HG02943 (cell line): ENCODE results near the gene TOR3A.
"Not testable (repeated sequence)": the region's sequence is repeated elsewhere in the genome, so short reads cannot be mapped to it uniquely, and the experiment has no call there.

Experiments
- ATAC-seq: cut with Tn5 transposase; IDR thresholded peaks from one replicate; pipeline ENCODE4 v1.9.1; 2021; ENCODE audit warnings: mild to moderate bottlenecking, low read depth, moderate library complexity; ENCODE audit not compliant: unreplicated experiment

TOR3A gene, protein sequence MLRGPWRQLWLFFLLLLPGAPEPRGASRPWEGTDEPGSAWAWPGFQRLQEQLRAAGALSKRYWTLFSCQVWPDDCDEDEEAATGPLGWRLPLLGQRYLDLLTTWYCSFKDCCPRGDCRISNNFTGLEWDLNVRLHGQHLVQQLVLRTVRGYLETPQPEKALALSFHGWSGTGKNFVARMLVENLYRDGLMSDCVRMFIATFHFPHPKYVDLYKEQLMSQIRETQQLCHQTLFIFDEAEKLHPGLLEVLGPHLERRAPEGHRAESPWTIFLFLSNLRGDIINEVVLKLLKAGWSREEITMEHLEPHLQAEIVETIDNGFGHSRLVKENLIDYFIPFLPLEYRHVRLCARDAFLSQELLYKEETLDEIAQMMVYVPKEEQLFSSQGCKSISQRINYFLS

DNA sequence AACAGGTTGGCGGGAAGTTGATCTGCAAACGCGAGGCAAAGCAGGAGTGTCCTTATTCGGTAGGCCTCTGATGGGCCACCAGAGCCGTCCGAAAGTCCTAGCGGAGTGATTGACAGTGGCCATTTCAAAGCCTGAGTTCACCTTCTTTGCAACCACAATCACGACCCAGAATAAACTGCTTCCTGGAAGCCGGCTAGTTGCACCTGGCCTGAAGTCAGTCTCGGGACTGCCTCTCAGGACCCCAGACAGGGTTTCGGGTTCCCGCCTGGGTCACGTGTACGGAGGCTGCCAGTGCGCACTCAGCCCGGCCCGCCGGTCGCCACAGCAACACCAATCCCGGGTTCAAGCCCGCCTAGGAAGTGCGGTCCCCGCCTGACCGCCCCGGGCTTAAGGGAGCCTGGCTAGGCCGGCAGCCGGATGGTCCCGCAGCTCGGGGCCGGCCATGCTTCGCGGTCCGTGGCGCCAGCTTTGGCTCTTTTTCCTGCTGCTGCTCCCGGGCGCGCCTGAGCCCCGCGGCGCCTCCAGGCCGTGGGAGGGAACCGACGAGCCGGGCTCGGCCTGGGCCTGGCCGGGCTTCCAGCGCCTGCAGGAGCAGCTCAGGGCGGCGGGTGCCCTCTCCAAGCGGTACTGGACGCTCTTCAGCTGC, at the start of gene TOR3A:
Gene TOR3A (plus strand): TSS at position 384 of the 646 bp plus-strand sequence. CDS start 59 bp downstream, at position 443.
- peak; percentile 79 for ATAC-seq

DNA sequence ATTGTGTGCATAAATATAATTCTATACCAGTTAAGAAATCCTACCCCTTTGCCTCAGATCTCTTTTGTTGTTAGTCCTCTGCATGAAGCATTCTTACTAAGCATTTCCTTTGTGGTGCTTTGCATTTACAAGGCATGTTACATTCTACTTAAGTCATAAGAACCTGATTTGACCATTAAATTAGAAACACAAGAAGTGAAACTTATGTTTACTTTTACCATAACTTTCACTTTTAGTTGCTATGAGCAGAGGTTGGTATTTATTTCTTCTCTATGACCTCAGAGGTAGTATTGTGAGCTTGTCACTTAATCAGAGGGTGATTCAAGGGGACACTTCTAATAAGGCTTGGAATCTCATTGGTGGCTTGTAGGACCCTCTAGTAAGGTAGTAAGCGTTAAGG, 47.1 kb upstream of the TOR3A start:
- peak; percentile 81 for ATAC-seq

DNA sequence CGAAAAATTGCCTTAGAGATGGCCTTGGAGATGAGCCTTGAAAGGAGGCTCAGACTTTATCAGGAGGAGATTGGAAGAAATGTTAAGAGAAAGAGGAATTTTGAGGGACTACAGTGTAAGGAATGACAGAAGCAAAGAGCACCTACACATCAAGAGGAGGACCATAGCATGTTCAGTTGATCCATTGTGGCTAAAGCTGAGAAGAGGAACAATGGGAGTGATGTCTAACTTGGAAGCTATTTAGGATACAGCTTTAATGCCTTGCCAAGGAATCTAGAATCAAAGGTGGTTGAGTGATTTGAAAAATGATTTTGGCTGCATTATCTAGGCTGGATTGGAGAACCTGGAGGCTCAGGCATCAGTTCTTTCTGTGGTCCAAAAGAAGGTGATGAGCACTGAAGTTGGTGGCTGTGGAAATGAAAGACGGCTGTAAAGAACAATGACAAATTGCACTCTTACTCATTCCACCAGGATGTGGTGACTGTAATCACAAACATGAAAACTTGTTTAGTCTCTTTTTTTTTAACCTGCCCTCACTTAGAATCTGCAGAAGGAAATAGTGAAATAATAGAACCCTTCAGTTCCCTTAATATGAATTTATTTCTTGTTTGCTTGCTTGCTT, 44.9 kb upstream of the TOR3A start:
- no peak for ATAC-seq

DNA sequence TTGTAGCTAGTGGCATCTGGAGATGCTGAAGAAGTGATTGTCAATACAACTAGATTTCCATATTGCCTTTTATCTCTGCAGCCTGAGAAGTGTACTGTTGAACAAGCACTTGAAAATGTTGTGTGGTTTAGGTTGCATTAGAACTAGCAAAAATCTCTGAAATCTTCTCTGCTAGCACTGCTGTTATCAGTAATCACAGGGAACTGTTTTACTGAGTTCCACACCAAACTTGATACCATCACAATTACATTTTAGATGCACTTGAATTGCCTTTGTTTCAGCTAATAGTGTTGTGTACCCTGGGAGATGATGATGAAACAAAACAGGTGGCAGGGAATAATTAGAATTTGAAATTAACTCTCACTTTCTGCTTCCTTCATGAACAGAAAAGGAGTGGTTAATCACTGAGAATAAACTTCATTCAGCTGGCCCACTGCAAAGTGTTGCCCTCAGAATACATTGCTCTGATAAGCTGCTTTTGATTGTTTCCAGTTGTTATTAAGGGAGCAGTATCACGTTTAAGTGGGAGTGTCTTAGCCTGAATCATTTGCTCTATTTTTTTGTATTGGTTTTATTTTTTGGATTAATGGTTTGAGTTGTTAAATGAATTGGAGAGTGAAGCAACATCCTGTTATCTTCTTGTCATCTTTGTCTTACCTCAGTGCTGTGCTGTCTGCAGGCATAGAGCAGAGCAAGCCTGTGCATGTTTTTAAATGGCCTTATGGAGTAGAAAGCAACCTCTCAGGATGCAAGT, 43.2 kb upstream of the TOR3A start:
- no peak for ATAC-seq

DNA sequence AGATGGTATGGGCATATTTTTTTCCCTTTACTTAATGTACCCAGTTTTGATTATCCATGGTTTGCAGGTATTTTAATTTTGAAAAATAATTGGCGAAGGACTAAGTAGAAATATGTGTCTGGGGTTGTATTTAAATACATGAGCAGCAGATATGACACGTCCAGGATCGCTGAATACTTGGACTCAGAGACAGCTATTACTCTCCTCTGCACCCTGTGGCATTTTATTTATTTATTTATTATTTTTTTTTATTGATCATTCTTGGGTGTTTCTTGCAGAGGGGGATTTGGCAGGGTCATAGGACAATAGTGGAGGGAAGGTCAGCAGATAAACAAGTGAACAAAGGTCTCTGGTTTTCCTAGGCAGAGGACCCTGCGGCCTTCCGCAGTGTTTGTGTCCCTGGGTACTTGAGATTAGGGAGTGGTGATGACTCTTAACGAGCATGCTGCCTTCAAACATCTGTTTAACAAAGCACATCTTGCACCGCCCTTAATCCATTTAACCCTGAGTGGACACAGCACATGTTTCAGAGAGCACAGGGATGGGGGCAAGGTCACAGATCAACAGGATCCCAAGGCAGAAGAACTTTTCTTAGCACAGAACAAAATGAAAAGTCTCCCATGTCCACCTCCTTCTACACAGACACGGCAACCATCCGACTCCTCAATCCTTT, 42.2 kb upstream of the TOR3A start:
- not testable (repeated sequence) for ATAC-seq

DNA sequence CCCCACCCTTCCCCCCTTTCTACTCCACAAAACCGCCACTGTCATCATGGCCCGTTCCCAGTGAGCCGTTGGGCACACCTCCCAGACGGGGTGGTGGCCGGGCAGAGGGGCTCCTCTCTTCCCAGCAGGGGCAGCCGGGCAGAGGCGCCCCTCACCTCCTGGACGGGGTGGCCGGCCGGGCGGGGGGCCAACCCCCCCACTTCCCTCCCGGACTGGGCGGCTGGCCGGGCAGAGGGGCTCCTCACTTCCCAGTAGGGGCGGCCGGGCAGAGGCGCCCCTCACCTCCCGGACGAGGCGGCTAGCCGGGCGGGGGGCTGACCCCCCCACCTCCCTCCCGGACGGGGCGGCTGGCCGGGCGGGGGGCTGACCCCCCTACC, 41.7 kb upstream of the TOR3A start:
- not testable (repeated sequence) for ATAC-seq

DNA sequence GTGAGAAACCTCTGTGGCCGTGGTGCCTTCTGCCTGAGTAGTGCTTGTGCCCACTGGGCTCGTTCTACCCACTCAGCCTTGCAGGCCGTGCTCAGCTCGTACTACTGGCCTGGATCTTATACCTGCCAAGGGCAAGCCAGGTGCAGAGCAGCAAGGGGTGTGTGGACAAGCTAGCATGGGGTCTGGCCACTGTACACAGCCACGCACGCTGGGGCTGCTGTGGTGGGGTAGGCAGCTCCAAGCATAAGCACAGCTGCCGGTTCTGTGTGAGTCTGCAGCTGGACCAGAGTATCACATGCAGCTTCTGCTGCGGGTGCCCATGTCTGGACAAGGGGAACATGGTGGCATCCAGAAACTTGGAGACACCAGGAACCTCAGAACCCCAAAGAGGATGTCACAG, 39.8 kb upstream of the TOR3A start:
- ATAC-seq, result no peak

DNA sequence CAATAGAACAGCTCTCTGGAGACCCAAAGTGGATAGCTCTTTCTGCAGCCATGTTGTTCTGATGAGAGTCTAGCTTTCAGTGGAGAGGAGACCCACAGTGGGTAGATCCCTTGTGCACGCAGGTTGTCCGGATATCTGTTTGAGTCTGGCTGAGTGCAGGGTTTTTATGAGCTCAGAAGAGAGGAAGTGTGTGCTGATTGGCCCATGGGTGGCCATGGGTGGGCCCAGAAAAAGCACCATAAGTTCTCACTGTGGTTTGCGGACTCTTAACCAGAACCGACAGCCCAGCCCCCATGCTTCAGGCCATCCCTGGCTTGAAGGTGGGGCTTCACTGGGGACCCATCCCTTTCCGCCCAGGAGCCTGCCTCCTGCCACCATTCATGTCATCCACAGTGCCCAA, 39.2 kb upstream of the TOR3A start:
- no peak for ATAC-seq

DNA sequence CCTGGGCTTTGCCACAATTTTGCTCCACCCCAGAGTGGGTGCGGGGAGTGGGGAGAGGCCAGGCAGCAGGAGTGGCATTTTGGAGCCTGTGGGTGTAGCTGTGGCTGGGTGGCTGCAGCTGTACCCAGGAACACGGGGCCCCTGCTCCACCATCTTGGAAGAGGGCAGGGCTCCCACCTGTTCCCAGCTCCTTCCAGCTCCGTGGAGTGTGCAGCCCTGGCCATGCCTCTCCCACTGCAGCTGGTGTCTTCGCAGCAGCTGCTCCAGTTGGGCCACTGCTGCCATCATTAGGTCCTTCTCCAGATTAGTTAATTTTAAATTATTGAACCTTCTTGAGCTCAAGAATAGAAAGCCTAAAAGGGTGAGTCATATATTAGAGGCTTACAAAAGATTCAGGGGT, 38.6 kb upstream of the TOR3A start:
- no peak for ATAC-seq

DNA sequence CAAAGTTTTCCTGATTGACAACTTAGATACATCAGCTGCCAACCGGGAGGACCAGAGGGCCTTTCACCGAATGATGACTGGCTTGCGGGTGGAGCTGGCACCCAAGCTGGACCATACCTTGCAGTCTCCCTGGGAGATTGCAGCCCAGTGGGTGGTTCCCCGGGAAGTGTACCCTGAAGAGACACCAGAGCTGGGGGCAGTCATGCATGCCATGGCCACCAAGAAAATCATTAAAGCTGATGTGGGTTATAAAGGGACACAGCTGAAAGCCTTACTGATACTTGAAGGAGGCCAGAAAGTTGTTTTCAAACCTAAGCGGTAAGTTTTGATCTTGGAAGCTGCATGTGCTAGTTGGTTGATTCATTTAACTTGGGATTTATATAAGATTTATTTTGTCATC, 38.0 kb upstream of the TOR3A start:
- ATAC-seq, result no peak

DNA sequence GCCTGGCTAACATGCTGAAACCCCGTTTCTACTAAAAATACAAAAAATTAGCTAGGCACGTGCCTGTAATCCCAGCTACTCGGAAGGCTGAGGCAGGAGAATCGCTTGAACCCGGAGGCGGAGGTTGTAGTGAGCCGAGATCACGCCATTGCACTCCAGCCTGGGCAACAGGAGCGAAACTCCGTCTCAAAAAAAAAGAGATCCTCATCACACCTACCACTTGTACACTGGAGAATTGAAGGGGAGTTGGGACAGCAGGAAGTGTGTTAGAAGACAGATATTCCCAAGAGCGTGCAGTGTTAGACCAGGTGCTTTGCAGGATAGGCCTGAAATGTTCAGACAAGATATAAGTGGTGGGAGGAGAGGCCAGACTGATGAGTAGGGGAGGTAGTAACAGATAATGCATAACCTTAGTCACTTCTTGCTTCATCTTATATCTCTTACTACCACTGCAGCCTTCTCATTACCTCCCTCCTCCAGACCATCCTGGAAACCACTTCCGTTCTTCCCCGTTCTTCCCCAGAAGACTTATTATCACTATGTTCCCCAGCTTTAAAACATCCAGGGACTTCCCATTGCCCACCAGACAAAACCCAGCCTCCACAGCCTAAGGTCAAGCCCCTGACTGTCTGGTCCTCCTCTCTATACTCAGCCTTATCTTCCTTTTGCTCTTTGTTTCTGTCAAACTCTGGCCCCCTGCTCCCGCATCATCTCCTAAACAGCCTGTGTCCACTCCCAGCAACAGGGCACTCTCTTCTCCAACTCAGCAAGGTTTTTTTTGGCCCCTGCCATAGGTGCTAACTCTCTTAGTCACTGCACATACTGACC, 34.8 kb upstream of the TOR3A start:
- no peak for ATAC-seq

DNA sequence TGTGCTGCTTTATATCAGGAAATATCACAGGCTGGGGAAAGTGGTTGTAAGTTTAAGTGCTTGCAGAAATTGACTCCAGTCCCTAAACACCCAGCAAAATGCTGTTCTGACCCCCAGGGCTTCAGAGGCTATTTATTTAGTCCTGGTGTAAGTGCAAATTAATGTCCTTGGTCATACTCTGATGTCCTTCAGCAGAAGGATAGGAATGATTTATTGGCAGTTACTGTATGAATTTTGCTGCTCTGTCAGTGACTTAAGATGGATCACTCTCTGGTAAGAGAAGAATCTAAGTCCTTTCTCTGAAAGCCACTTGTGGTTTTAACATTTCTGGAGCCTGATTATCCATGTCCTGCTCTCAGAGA, 34.3 kb upstream of the TOR3A start:
- no peak for ATAC-seq

DNA sequence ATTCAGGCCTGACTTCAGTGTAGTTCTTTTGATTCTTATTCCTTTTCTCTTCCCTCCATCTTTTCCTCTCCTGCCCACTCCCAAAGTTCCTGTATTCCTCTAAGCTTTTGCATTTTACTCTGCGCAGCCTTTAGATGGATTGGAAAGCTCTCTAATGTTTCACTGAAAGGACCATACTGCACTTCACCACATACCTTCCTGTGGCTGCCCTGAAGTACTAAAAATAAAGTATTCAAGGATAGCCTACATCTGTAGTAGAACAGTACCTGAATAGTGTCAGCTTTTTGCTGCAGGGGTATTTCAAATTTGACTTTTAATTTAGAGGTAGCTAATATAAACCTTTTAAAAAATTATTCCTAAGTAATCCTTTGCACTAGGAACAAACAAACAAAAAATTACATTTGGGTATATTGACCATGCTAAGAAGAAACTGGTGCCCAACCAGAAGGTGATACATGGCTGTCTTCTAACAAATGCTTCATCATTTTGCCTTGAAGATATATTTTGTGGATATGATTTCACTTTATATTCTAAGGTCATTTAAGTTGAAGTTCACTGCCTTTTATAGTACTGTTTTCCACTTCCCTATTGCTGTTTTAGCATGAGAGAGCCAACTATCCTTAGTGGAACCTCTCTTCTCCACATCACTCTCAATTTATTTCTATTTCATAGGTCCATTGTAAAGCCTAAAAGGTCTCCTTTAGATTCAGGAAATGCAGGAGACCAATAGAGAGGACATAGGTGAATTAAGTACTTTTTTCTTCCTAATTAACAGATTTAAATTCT, 33.3 kb upstream of the TOR3A start:
- ATAC-seq, result no peak

DNA sequence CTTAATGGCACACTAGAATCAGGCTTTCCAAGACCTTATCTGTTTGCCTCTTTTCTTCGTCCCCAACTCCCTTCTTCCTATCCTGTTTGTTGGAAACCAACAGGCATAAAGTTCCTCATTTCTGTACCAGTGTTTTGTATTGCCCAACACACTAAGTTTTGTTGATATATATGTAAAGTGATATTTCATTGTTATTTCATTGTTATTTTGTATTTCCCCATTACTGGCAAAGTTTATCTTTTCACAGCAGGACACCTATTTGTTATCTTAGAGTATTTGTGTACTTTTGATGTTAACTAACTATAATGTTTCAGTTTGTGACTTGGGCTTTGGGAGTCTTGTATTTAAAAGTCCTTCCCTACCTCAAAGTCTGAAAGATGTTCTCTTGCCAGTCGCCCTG, 29.1 kb upstream of the TOR3A start:
- no peak for ATAC-seq

DNA sequence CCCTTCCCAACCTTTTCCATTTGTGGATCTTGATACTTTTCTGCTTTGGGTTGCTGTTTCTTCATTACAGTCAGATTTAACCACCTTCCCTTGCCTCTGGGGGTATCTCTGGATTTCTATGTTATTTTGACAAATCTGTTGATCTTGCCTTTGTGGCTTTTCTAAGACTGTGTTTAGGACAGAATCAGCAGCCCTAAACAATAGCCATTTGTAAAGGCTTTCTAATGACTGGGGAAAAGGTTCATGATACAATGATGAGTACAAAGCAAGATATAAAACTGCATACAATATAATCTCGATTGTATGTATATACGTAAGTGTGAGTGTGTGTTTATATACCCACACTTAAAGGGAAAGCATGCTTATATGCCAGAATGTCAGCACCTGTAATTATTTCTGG, 28.4 kb upstream of the TOR3A start:
- no peak for ATAC-seq

DNA sequence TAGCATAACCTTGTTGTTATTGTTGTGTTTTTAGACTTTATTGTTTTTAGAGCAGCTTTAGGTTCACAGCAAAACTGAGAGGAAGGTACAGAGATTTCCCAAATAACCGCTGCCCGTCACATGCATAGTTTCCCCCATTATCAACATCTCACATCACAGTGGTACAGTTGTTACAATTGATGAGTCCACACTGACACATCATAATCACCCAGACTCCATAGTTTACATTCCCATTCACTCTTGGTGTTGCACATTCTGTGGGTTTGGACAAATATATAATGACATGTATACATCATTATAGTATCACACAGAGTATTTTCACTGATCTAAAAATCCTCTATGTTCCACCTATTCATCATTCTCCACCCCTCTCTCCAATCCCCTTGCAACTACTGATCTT, 25.9 kb upstream of the TOR3A start:
- ATAC-seq, result no peak

DNA sequence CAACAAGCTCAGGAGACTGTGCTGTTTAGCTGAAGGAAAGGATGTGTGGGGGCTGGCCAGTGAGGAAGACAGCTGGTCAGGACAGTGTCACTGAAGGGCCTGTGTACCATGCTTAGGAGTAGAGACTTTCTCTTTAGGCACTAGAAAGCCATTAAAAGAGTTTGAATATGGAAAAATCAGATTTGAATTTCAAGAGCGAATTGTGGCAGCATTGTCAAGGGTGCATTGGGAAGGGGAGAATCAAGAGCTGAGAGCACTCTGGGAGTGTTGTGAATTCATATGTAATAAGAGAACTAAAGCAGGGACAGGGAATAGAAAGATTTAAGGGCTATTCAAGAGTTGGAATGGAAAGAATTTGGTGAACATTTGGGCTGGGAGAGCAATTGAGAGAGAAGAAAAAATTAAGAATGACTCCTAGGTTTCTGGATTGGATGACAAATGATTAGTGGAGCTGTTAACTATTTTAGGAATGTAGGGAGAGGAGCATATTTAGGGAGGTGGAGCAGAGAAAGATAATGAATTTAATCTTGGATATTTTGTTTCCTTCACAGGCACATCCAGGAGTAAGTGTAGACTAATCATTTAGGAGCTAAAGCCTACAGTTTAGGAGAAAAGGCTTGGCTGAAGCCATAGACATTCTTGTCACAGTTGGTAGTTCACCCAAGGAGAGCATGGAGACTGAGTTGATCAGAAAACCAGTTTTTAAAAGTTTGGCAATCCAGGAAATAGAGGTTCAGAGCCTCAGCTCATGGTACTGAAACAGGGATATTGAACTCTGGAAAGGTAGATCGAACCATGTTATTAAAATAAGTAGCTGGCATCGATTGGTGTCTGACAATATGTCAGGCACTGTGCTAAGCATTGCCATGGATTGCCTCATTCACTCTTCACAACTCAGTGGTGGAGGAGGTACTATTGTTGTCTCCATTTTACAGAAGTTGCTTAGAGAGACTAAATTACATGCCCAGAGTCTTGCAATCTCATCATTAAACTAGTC, 23.1 kb upstream of the TOR3A start:
- ATAC-seq, result no peak
